ENCODE results near the gene TMEM121B. TPM values are rescaled to one million over a fixed set of nuclear protein-coding genes. Genes with fewer than 3 reads are reported as not detected.
A peak's percentile ranks its signal among the peaks of the same experiment; 100 is the strongest.

The TMEM121B gene
- total and polyA plus RNA-seq, 2 of the 13 experiments (the other 11 are each of a cell fraction or from before 2014, with no cell fraction given) = not detected

DNA sequence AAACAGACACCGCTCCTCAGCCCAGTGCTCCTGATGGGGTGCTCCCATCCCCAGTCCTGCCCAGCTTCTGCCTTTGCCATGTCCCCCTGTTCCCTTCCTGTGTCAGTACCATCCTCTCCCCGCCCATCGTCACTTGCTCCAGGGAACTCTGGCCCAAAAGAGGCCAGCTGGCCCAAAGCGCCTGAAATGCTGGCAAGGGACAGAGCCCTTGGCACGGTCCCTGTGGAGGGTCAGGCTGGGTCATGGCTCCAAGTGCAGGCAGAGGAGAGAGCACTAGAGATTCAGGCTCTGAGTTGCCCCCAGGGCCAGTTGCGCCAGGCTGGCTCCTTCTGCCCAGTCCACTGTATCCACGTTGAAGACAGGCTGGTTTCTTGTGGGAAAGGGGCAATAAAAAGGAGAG, 46.3 kb upstream of the TMEM121B start:
- Histone ChIP-seq H3K9me3 (ENCODE audit: low read length) (no peaks in the 10 kb centered on the region), H3K4me2 (ENCODE audit: low read depth, low read length) (no peak overlapping the region), H3K4me1 (ENCODE audit: insufficient read depth, low read length) (no peaks in the 10 kb centered on the region), H3K4me3 (replicated peaks in 1 of 3; ENCODE audit: insufficient read depth in 1 of 3, low read depth in 2 of 3, low read length in 3 of 3) (no peak overlapping the region), H3K27me3 (ENCODE audit: control insufficient read depth in 1 of 2, insufficient read depth in 2 of 2, low read length in 2 of 2) (peaks cover 0 to 2% of the 10 kb centered on the region in 2 experiments; a peak in 1 of 5 replicates), H3K27ac (ENCODE audit: extremely low read length, insufficient read depth, low read length) (no peak overlapping the region), H4K20me1 (ENCODE audit: insufficient read depth, low read length) (no peaks in the 10 kb centered on the region), H3K36me3 (replicated peaks in 1 of 2; ENCODE audit: control insufficient read depth in 1 of 2, insufficient read depth in 2 of 2, low read length in 2 of 2) (no peaks in the 10 kb centered on the region), H2AFZ (ENCODE audit: low read length) (no peak overlapping the region), H3K9ac (ENCODE audit: insufficient read depth, low read depth, low read length) (no peak overlapping the region), H3K79me2 (ENCODE audit: insufficient read depth, low read length) (no peaks in the 10 kb centered on the region)
- FAIRE-seq (no peak), ATAC-seq (no peak), DNase-seq (ENCODE audit: low spot score) (no peak)
- CTCF ChIA-PET (ENCODE audit: low intra/inter-chr PET ratio, low total read pairs) = no interaction called here
- in situ Hi-C loops (cut with HindIII; ENCODE audit: extremely low pct_ligation_motif_present, low pct_unique_long_range_greater_than_20kb) = no loop called here
- 10% methylated on average over 7 of the region's 7 CpGs for WGBS (ENCODE audit: low lambda C conversion rate)
- POLR2A ChIA-PET = no interaction called here
- intact Hi-C loops (cut with micrococcal nuclease; ENCODE audit: unreplicated experiment) = no loop called here
- no peak for TF ChIP-seq ZSCAN25 (CRISPR knock-in tag; IDR thresholded peaks at IDR 0.05)
- no peak for TF ChIP-seq REL (CRISPR knock-in tag; conservative IDR thresholded peaks at IDR 0.05)
- BruUV-seq (replicated peaks) = no TSS peak

DNA sequence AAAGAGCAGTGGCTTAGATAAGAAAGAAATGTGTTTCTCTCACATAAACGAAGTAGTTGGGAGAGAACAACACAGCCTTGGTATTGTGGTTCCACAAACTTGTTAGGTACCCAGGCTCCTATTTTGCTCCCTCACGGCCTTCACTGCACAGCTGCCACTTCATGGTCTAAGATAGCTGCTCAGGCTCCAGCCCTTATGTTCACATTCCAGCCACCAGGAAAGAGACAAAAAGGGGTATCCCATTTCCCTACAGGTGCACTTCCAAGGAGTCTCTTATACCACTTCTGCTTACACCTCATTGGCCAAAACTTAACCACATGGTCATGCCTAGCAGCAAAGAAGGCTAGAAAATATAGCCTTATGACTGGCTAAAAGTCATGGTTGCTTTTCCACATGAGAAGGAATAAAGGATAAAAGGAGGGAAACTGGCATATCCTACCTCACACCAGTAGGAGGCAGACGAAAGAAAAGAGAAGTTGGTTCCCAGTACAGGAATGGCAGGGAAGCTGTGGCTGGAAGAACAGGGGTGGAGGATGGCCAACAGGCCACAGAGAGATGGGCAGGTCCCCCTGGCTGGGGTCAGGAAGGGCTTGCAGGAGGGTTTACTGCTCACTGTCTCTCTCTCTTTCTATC, 43.3 kb upstream of the TMEM121B start:
- Histone ChIP-seq H3K9me3 (ENCODE audit: low read length) (no peaks in the 10 kb centered on the region), H3K79me2 (ENCODE audit: insufficient read depth, low read length) (no peaks in the 10 kb centered on the region), H3K36me3 (replicated peaks in 1 of 2; ENCODE audit: control insufficient read depth in 1 of 2, insufficient read depth in 2 of 2, low read length in 2 of 2) (no peaks in the 10 kb centered on the region), H2AFZ (ENCODE audit: low read length) (no peak overlapping the region), H3K4me2 (ENCODE audit: low read depth, low read length) (no peak overlapping the region), H3K27me3 (ENCODE audit: control insufficient read depth in 1 of 2, insufficient read depth in 2 of 2, low read length in 2 of 2) (peaks cover 0 to 2% of the 10 kb centered on the region in 2 experiments; a peak in 1 of 5 replicates), H3K9ac (ENCODE audit: insufficient read depth, low read depth, low read length) (no peak overlapping the region), H3K4me1 (ENCODE audit: insufficient read depth, low read length) (no peaks in the 10 kb centered on the region), H3K4me3 (replicated peaks in 1 of 3; ENCODE audit: insufficient read depth in 1 of 3, low read depth in 2 of 3, low read length in 3 of 3) (no peak overlapping the region), H3K27ac (ENCODE audit: extremely low read length, insufficient read depth, low read length) (no peak overlapping the region), H4K20me1 (ENCODE audit: insufficient read depth, low read length) (no peaks in the 10 kb centered on the region)
- intact Hi-C loops (cut with micrococcal nuclease; ENCODE audit: unreplicated experiment) = no loop called here
- in situ Hi-C loops (cut with HindIII; ENCODE audit: extremely low pct_ligation_motif_present, low pct_unique_long_range_greater_than_20kb) = no loop called here
- no peak for FAIRE-seq
- WGBS (ENCODE audit: low lambda C conversion rate) = 12% methylated on average over 3 of the region's 3 CpGs
- POLR2A ChIA-PET = no interaction called here
- no TSS peak for BruUV-seq (replicated peaks)
- TF ChIP-seq, protein P1, sequence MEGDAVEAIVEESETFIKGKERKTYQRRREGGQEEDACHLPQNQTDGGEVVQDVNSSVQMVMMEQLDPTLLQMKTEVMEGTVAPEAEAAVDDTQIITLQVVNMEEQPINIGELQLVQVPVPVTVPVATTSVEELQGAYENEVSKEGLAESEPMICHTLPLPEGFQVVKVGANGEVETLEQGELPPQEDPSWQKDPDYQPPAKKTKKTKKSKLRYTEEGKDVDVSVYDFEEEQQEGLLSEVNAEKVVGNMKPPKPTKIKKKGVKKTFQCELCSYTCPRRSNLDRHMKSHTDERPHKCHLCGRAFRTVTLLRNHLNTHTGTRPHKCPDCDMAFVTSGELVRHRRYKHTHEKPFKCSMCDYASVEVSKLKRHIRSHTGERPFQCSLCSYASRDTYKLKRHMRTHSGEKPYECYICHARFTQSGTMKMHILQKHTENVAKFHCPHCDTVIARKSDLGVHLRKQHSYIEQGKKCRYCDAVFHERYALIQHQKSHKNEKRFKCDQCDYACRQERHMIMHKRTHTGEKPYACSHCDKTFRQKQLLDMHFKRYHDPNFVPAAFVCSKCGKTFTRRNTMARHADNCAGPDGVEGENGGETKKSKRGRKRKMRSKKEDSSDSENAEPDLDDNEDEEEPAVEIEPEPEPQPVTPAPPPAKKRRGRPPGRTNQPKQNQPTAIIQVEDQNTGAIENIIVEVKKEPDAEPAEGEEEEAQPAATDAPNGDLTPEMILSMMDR (CRISPR knock-in tag; IDR thresholded peaks at IDR 0.05) = 0 out of 2 replicates have a peak, but pooled peaks have one; percentile 5
- TF ChIP-seq SMAD3 (CRISPR knock-in tag; IDR thresholded peaks at IDR 0.05) (no peak), ZNF143 (CRISPR knock-in tag; IDR thresholded peaks at IDR 0.05) (no peak), ZNF879 (CRISPR knock-in tag; IDR thresholded peaks at IDR 0.05) (no peak), ZNF788 (CRISPR knock-in tag; IDR thresholded peaks at IDR 0.05; ENCODE audit: borderline replicate concordance) (no peak)
- ATAC-seq = peak; percentile 49
- DNase-seq (ENCODE audit: low spot score) = no peak
- CTCF ChIA-PET (ENCODE audit: low intra/inter-chr PET ratio, low total read pairs) = no interaction called here
